H1 (cell line): Measurements from ENCODE around the gene MYL9. TPM values are rescaled to one million over a fixed set of nuclear protein-coding genes. Genes with fewer than 3 reads are reported as not detected.

Experiments used
- BCL11A ChIP-seq, 2 experiments: IDR thresholded peaks; one replicate each; pipeline ENCODE4 v1.6.1; 2011; ENCODE audit warnings: low read depth in 2 of 2, low read length in 2 of 2, mild to moderate bottlenecking in 2 of 2
- CEBPB ChIP-seq: IDR thresholded peaks from 2 replicates; pipeline ENCODE4 v1.6.1; 2012; ENCODE audit warnings: low read depth, low read length
- CHD1 ChIP-seq: IDR thresholded peaks from 2 replicates; pipeline ENCODE4 v1.6.1; 2012; ENCODE audit warnings: low read depth, low read length, improper control_type of control experiment
- EGR1 ChIP-seq: IDR thresholded peaks from 2 replicates; pipeline ENCODE4 v1.6.1; 2011; ENCODE audit warnings: low read depth, low read length, borderline replicate concordance
- EP300 ChIP-seq, 2 experiments: IDR thresholded peaks; 1 replicate in 1 of 2; 2 replicates in 1 of 2; pipeline ENCODE4 v1.6.1; 2011 to 2012; ENCODE audit warnings: low read depth in 2 of 2, low read length in 2 of 2, mild to moderate bottlenecking in 2 of 2, borderline replicate concordance in 1 of 2, inconsistent platforms in 1 of 2, moderate library complexity in 1 of 2
- GABPA ChIP-seq: IDR thresholded peaks from 2 replicates; pipeline ENCODE4 v1.6.1; 2011; ENCODE audit warnings: mild to moderate bottlenecking, low read length, moderate library complexity, borderline replicate concordance; ENCODE audit not compliant: insufficient read depth
- GTF2F1 ChIP-seq: IDR thresholded peaks from 2 replicates; pipeline ENCODE4 v1.6.1; 2012; ENCODE audit warnings: low read depth, low read length, improper control_type of control experiment, borderline replicate concordance
- HDAC2 ChIP-seq, 2 experiments: fragments of 300-600 bp in 1 of 2; sonication (generic) in 1 of 2; IDR thresholded peaks; 2 replicates each; pipeline ENCODE4 v1.6.1; 2011 to 2012; ENCODE audit warnings: low read depth in 2 of 2, low read length in 2 of 2, mild to moderate bottlenecking in 2 of 2, moderate library complexity in 2 of 2, borderline replicate concordance in 1 of 2, inconsistent platforms in 1 of 2
- KDM5A ChIP-seq: fragments of 200-600 bp; IDR thresholded peaks from 2 replicates; pipeline ENCODE4 v1.7.1; 2012; ENCODE audit warnings: mild to moderate bottlenecking, low read length, inconsistent platforms, mixed read lengths
- MAFK ChIP-seq: IDR thresholded peaks from 2 replicates; pipeline ENCODE4 v1.6.1; 2012; ENCODE audit warnings: low read depth, mild to moderate bottlenecking, improper control_type of control experiment, low read length
- NANOG ChIP-seq: IDR thresholded peaks from 2 replicates; pipeline ENCODE4 v1.6.1; 2011; ENCODE audit warnings: low read length, low read depth, mild to moderate bottlenecking, inconsistent platforms; ENCODE audit not compliant: insufficient read depth, poor library complexity, severe bottlenecking
- POLR2AphosphoS5 ChIP-seq: IDR thresholded peaks from 2 replicates; pipeline ENCODE4 v1.6.1; 2011; ENCODE audit warnings: low read depth, low read length
- RAD21 ChIP-seq, 2 experiments: IDR thresholded peaks in 1 of 2; conservative IDR thresholded peaks in 1 of 2; 2 replicates each; pipeline ENCODE4 v1.6.1; 2011; ENCODE audit warnings: low read depth in 2 of 2, low read length in 2 of 2, improper control_type of control experiment in 1 of 2, inconsistent platforms in 1 of 2, mild to moderate bottlenecking in 1 of 2, moderate library complexity in 1 of 2
- RFX5 ChIP-seq: IDR thresholded peaks from 2 replicates; pipeline ENCODE4 v1.6.1; 2011; ENCODE audit warnings: low read depth, low read length, improper control_type of control experiment, borderline replicate concordance
- RXRA ChIP-seq: IDR thresholded peaks from 2 replicates; pipeline ENCODE4 v1.6.1; 2011; ENCODE audit warnings: low read depth, mild to moderate bottlenecking, low read length, moderate library complexity; ENCODE audit not compliant: insufficient read depth
- SP2 ChIP-seq: IDR thresholded peaks from 2 replicates; pipeline ENCODE4 v1.6.1; 2012; ENCODE audit warnings: mild to moderate bottlenecking, low read length, inconsistent platforms
- SRF ChIP-seq: IDR thresholded peaks from 2 replicates; pipeline ENCODE4 v1.6.1; 2011; ENCODE audit warnings: mild to moderate bottlenecking, low read depth, low read length, moderate library complexity
- TAF1 ChIP-seq: IDR thresholded peaks from 2 replicates; pipeline ENCODE4 v1.6.1; 2011; ENCODE audit warnings: mild to moderate bottlenecking, low read depth, low read length
- TBP ChIP-seq: IDR thresholded peaks from 2 replicates; pipeline ENCODE4 v1.6.1; 2011; ENCODE audit warnings: low read depth, low read length, improper control_type of control experiment
- TCF12 ChIP-seq: IDR thresholded peaks from 2 replicates; pipeline ENCODE4 v1.6.1; 2011; ENCODE audit warnings: low read depth, mild to moderate bottlenecking, low read length
- TEAD4 ChIP-seq: IDR thresholded peaks from 2 replicates; pipeline ENCODE4 v1.6.1; 2012; ENCODE audit warnings: low read depth, low read length, inconsistent platforms, mixed read lengths
- ZNF274 ChIP-seq: IDR thresholded peaks from 2 replicates; pipeline ENCODE4 v1.7.0; 2012; ENCODE audit warnings: low read length, borderline replicate concordance; ENCODE audit errors: extremely low read depth
- polyA plus RNA-seq, 7 experiments: library from polyadenylated mRNA; depleted of rRNA in 3 of 7; stranded (reverse) in 5 of 7; unstranded in 2 of 7; fragments of >200 nt in 5 of 7; fragments of 200-250 nt in 2 of 7; gene quantifications; 1 replicate in 5 of 7; 2 replicates in 1 of 7; 4 replicates in 1 of 7; pipeline versions ENCODE4 v1.2.1 to v1.2.3, GENCODE V29; 2011 to 2013; ENCODE audit warnings: missing spikeins in 2 of 7, mixed read lengths in 2 of 7
- total RNA-seq: library from RNA; stranded (reverse); fragmentation: NEBNext Ultra II Directional; extraction: Animal tissue kit (Norgen Biotek cat#: 25700); gene quantifications from 2 replicates; pipeline ENCODE4 v1.2.1, GENCODE V29; 2021
- TF ChIP-seq, protein P1 (sequence below): IDR thresholded peaks from 2 replicates; pipeline ENCODE4 v1.6.1; 2011; ENCODE audit warnings: low read depth, mild to moderate bottlenecking, low read length; ENCODE audit not compliant: insufficient read depth

MYL9 gene
- total and polyA plus RNA-seq, 2 of the 8 experiments (the other 6 are each of a cell fraction or from before 2014, with no cell fraction given) = 26.8 to 193 TPM

DNA sequence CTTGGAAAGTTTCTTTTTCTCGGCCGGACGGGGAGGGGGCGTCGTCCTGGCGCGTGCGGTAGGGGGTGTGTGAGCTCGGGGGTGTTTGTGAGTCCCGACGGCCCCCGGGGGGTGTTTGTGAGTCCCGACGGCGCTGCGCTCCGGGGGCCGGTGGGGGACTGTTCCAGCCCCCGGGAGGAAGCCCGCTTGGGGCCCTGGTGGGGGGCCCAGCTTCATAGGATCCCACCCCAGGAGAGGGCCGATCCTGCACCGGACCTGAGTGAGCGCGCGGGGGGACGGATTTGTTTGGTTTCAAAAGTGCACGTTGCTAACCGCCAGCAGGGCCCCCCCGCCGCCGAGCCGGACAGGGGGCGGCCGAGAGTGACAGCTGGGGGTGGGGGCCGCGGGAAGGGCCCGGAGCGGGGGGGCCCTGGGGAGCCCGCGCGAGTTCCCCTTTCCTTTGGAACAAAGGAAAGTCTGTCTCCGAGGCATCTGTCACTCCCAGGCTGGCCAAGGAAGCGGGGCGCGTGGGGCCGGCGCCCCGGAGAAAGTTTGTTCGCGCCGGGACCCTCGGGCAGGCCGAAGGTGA, 32.6 kb downstream of the MYL9 start (continued):
- TF ChIP-seq NANOG (no peak), KDM5A (no peak), SRF (no peak), ZNF274 (no peak), GABPA (no peak), CHD1 (no peak), HDAC2 (IDR thresholded peaks at IDR 0.05; ENCODE audit: borderline replicate concordance in 1 of 2, low read depth in 2 of 2, low read length in 2 of 2) (peak in 1 of 2 experiments; percentile 58; a peak in 1 of 4 replicates), SP2 (no peak), TEAD4 (no peak), EGR1 (no peak), TCF12 (no peak), TBP (no peak; the same call in 1 of the 2 replicates), TAF1 (0 out of 2 replicates have a peak, but pooled peaks have one; percentile 30), MAFK (no peak), RXRA (no peak), RAD21 (IDR thresholded peaks at IDR 0.05 in 1 of 2, conservative IDR thresholded peaks at IDR 0.05 in 1 of 2; ENCODE audit: low read depth in 2 of 2, low read length in 2 of 2) (no peak), BCL11A (IDR thresholded peaks at IDR 0.05; ENCODE audit: low read depth in 2 of 2, low read length in 2 of 2) (no peak), GTF2F1 (no peak), CEBPB (no peak), EP300 (IDR thresholded peaks at IDR 0.05; ENCODE audit: borderline replicate concordance in 1 of 2, low read depth in 2 of 2, low read length in 2 of 2) (no peak), POLR2AphosphoS5 (no peak; the same call in 1 of the 2 replicates), RFX5 (no peak)
- TF ChIP-seq, protein P1, sequence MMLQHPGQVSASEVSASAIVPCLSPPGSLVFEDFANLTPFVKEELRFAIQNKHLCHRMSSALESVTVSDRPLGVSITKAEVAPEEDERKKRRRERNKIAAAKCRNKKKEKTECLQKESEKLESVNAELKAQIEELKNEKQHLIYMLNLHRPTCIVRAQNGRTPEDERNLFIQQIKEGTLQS = no peak
